ENCODE measurements around the gene CNN2. TPM values are rescaled to one million over a fixed set of nuclear protein-coding genes. Genes with fewer than 3 reads are reported as not detected.
A peak's percentile ranks its signal among the peaks of the same experiment; 100 is the strongest.

CNN2 gene
- total and polyA plus RNA-seq, 9 donors: 31.3 to 64.9 (median 53.7) TPM

GRCh38 chr19:1040476-1041271 lies 14.3 kb downstream of the CNN2 start:
- Histone ChIP-seq H3K27me3 (ENCODE audit: control insufficient read depth, insufficient read depth, low read length) (peaks cover 2% of the 10 kb centered on the region), H3K27ac (ENCODE audit: low read length) (peak overlapping the region; percentile 86), H3K9me3 (replicated peaks; ENCODE audit: control insufficient read depth, low read depth, low read length) (no peaks in the 10 kb centered on the region), H3K4me3 (ENCODE audit: low read length) (peak overlapping the region; percentile 57), H3K4me1 (ENCODE audit: control insufficient read depth, insufficient read depth, low read length) (peaks cover 48% of the 10 kb centered on the region), H3K36me3 (ENCODE audit: control insufficient read depth, insufficient read depth, low read length) (peaks cover 28% of the 10 kb centered on the region)
- WGBS (ENCODE audit: insufficient coverage): 2% methylated on average over 23 of the region's 27 CpGs
- peak; percentile 95 for DNase-seq

- Histone ChIP-seq H3K27me3 (ENCODE audit: control insufficient read depth, insufficient read depth, low read length) (peaks cover 2% of the 10 kb centered on the region), H3K4me3 (ENCODE audit: low read length) (peak overlapping the region; percentile 38), H3K9me3 (replicated peaks; ENCODE audit: control insufficient read depth, low read depth, low read length) (no peaks in the 10 kb centered on the region), H3K4me1 (ENCODE audit: control insufficient read depth, insufficient read depth, low read length) (peaks cover 48% of the 10 kb centered on the region), H3K36me3 (ENCODE audit: control insufficient read depth, insufficient read depth, low read length) (peaks cover 22% of the 10 kb centered on the region), H3K27ac (ENCODE audit: low read length) (peak overlapping the region; percentile 86)
- DNase-seq: no peak
- 28% methylated on average over 19 of the region's 26 CpGs for WGBS (ENCODE audit: insufficient coverage)
Measured at GRCh38 chr19:1041272-1041834, 14.9 kb downstream of the CNN2 start.

- Histone ChIP-seq H3K4me3 (ENCODE audit: low read length) (no peak overlapping the region), H3K4me1 (ENCODE audit: control insufficient read depth, insufficient read depth, low read length) (peaks cover 48% of the 10 kb centered on the region), H3K27ac (ENCODE audit: low read length) (peak overlapping the region; percentile 86), H3K36me3 (ENCODE audit: control insufficient read depth, insufficient read depth, low read length) (peaks cover 20% of the 10 kb centered on the region), H3K9me3 (replicated peaks; ENCODE audit: control insufficient read depth, low read depth, low read length) (no peaks in the 10 kb centered on the region), H3K27me3 (ENCODE audit: control insufficient read depth, insufficient read depth, low read length) (peaks cover 2% of the 10 kb centered on the region)
- peak; percentile 89 for DNase-seq
- WGBS (ENCODE audit: insufficient coverage): 44% methylated on average over 42 of the region's 43 CpGs
Measured at GRCh38 chr19:1041835-1042685, 15.7 kb downstream of the CNN2 start.

GRCh38 chr19:1042689-1043511 lies 16.5 kb downstream of the CNN2 start:
- Histone ChIP-seq H3K9me3 (replicated peaks; ENCODE audit: control insufficient read depth, low read depth, low read length) (no peaks in the 10 kb centered on the region), H3K36me3 (ENCODE audit: control insufficient read depth, insufficient read depth, low read length) (peaks cover 13% of the 10 kb centered on the region), H3K27ac (ENCODE audit: low read length) (no peak overlapping the region), H3K4me1 (ENCODE audit: control insufficient read depth, insufficient read depth, low read length) (peaks cover 44% of the 10 kb centered on the region), H3K27me3 (ENCODE audit: control insufficient read depth, insufficient read depth, low read length) (peaks cover 2% of the 10 kb centered on the region), H3K4me3 (ENCODE audit: low read length) (no peak overlapping the region)
- WGBS (ENCODE audit: insufficient coverage): 51% methylated on average over 15 of the region's 23 CpGs
- DNase-seq: no peak

GRCh38 chr19:1045247-1045603 lies 18.8 kb downstream of the CNN2 start:
- DNase-seq: no peak
- WGBS (ENCODE audit: insufficient coverage): 78% methylated on average over 8 of the region's 10 CpGs
- no peak overlapping the region for H3K27ac ChIP-seq (ENCODE audit: low read length)
- H3K4me1 ChIP-seq (ENCODE audit: control insufficient read depth, insufficient read depth, low read length): peaks cover 30% of the 10 kb centered on the region
- H3K36me3 ChIP-seq (ENCODE audit: control insufficient read depth, insufficient read depth, low read length): peaks cover 8% of the 10 kb centered on the region
- H3K27me3 ChIP-seq (ENCODE audit: control insufficient read depth, insufficient read depth, low read length): peaks cover 2% of the 10 kb centered on the region
- no peaks in the 10 kb centered on the region for H3K9me3 ChIP-seq (replicated peaks; ENCODE audit: control insufficient read depth, low read depth, low read length)
- no peak overlapping the region for H3K4me3 ChIP-seq (ENCODE audit: low read length)

- Histone ChIP-seq H3K4me1 (ENCODE audit: control insufficient read depth, insufficient read depth, low read length) (peaks cover 22% of the 10 kb centered on the region), H3K36me3 (ENCODE audit: control insufficient read depth, insufficient read depth, low read length) (peaks cover 9% of the 10 kb centered on the region), H3K27me3 (ENCODE audit: control insufficient read depth, insufficient read depth, low read length) (peaks cover 2% of the 10 kb centered on the region), H3K4me3 (ENCODE audit: low read length) (no peak overlapping the region), H3K9me3 (replicated peaks; ENCODE audit: control insufficient read depth, low read depth, low read length) (no peaks in the 10 kb centered on the region), H3K27ac (ENCODE audit: low read length) (no peak overlapping the region)
- 82% methylated on average over 27 of the region's 33 CpGs for WGBS (ENCODE audit: insufficient coverage)
- no peak for DNase-seq
Measured at GRCh38 chr19:1046117-1046626, 19.8 kb downstream of the CNN2 start.

- H3K36me3 ChIP-seq (ENCODE audit: control insufficient read depth, insufficient read depth, low read length): peaks cover 15% of the 10 kb centered on the region
- WGBS (ENCODE audit: insufficient coverage): 92% methylated on average over 61 of the region's 77 CpGs
Measured at GRCh38 chr19:1046836-1047695, 20.7 kb downstream of the CNN2 start.

GRCh38 chr19:1047696-1048147 lies 21.3 kb downstream of the CNN2 start:
- H3K9me3 ChIP-seq (replicated peaks; ENCODE audit: control insufficient read depth, low read depth, low read length): no peaks in the 10 kb centered on the region
- peaks cover 6% of the 10 kb centered on the region for H3K4me1 ChIP-seq (ENCODE audit: control insufficient read depth, insufficient read depth, low read length)
- H3K27me3 ChIP-seq (ENCODE audit: control insufficient read depth, insufficient read depth, low read length): no peaks in the 10 kb centered on the region
- H3K4me3 ChIP-seq (ENCODE audit: low read length): no peak overlapping the region
- WGBS (ENCODE audit: insufficient coverage): 84% methylated on average over 12 of the region's 20 CpGs
- no peak for DNase-seq
- no peak overlapping the region for H3K27ac ChIP-seq (ENCODE audit: low read length)
- peaks cover 15% of the 10 kb centered on the region for H3K36me3 ChIP-seq (ENCODE audit: control insufficient read depth, insufficient read depth, low read length)

More at GRCh38 chr19:1046836-1047695, 20.7 kb downstream of the CNN2 start:
- no peak overlapping the region for H3K27ac ChIP-seq (ENCODE audit: low read length)
- H3K27me3 ChIP-seq (ENCODE audit: control insufficient read depth, insufficient read depth, low read length): no peaks in the 10 kb centered on the region
- no peaks in the 10 kb centered on the region for H3K9me3 ChIP-seq (replicated peaks; ENCODE audit: control insufficient read depth, low read depth, low read length)
- H3K4me3 ChIP-seq (ENCODE audit: low read length): no peak overlapping the region
- DNase-seq: no peak
- H3K4me1 ChIP-seq (ENCODE audit: control insufficient read depth, insufficient read depth, low read length): peaks cover 13% of the 10 kb centered on the region

GRCh38 chr19:1049106-1049505 lies 22.7 kb downstream of the CNN2 start:
- H3K4me1 ChIP-seq (ENCODE audit: control insufficient read depth, insufficient read depth, low read length): no peaks in the 10 kb centered on the region
- WGBS (ENCODE audit: insufficient coverage): 78% methylated on average over 13 of the region's 17 CpGs
- no peak overlapping the region for H3K27ac ChIP-seq (ENCODE audit: low read length)
- peaks cover 17% of the 10 kb centered on the region for H3K36me3 ChIP-seq (ENCODE audit: control insufficient read depth, insufficient read depth, low read length)
- no peaks in the 10 kb centered on the region for H3K9me3 ChIP-seq (replicated peaks; ENCODE audit: control insufficient read depth, low read depth, low read length)
- H3K27me3 ChIP-seq (ENCODE audit: control insufficient read depth, insufficient read depth, low read length): no peaks in the 10 kb centered on the region
- no peak overlapping the region for H3K4me3 ChIP-seq (ENCODE audit: low read length)
- DNase-seq: no peak
